Hematopoietic multipotent progenitor cell treated with erythropoietin and hydrocortisone succinate and interleukin-3 and kit ligand, for 6 days (in vitro differentiated cells): ENCODE measurements around the gene CALCOCO1.
"Not testable (repeated sequence)": the region's sequence is repeated elsewhere in the genome, so short reads cannot be mapped to it uniquely, and the experiment has no call there.

Source experiments
- DNase-seq: peaks from one replicate; pipeline ENCODE4 v3.0.0-alpha.2; 2015

Gene CALCOCO1

GRCh38 chr12:53733051-53733806, 6.0 kb upstream of the CALCOCO1 start:
- no peak for DNase-seq

GRCh38 chr12:53729644-53730043, 2.4 kb upstream of the CALCOCO1 start:
- DNase-seq = no peak

GRCh38 chr12:53728206-53728605, 954 bp upstream of the CALCOCO1 start:
- no peak for DNase-seq

- DNase-seq = no peak
These were observed 324 bp downstream of the CALCOCO1 start for GRCh38 chr12:53726946-53727309.

GRCh38 chr12:53726341-53726740, 911 bp downstream of the CALCOCO1 start:
- peak; percentile 68 for DNase-seq

- no peak for DNase-seq
These were observed 1.4 kb downstream of the CALCOCO1 start for GRCh38 chr12:53725824-53726223.

GRCh38 chr12:53722450-53723041, 4.7 kb downstream of the CALCOCO1 start:
- DNase-seq = no peak

- no peak for DNase-seq
These were observed 6.3 kb downstream of the CALCOCO1 start for GRCh38 chr12:53720946-53721345.

GRCh38 chr12:53719649-53720048, 7.6 kb downstream of the CALCOCO1 start:
- DNase-seq = no peak

GRCh38 chr12:53718567-53718966, 8.7 kb downstream of the CALCOCO1 start:
- not testable (repeated sequence) for DNase-seq

- no peak for DNase-seq
These were observed 9.9 kb downstream of the CALCOCO1 start for GRCh38 chr12:53717319-53717718.

- DNase-seq = no peak
These were observed 13.2 kb downstream of the CALCOCO1 start for GRCh38 chr12:53714004-53714403.

- DNase-seq = no peak
These were observed 13.7 kb downstream of the CALCOCO1 start for GRCh38 chr12:53713516-53713915.

- DNase-seq = no peak
These were observed 15.1 kb downstream of the CALCOCO1 start for GRCh38 chr12:53712059-53712643.

GRCh38 chr12:53710091-53710490, 17.2 kb downstream of the CALCOCO1 start:
- no peak for DNase-seq

- no peak for DNase-seq
These were observed 17.6 kb downstream of the CALCOCO1 start for GRCh38 chr12:53709671-53710070.

- DNase-seq = no peak
These were observed 21.2 kb downstream of the CALCOCO1 start for GRCh38 chr12:53706080-53706479.

- no peak for DNase-seq
These were observed 23.5 kb downstream of the CALCOCO1 start for GRCh38 chr12:53703756-53704155.

- peak; percentile 80 for DNase-seq
These were observed 25.6 kb downstream of the CALCOCO1 start for GRCh38 chr12:53701518-53702264.

GRCh38 chr12:53700567-53700966, 26.7 kb downstream of the CALCOCO1 start:
- DNase-seq = no peak

GRCh38 chr12:53699678-53700025, 27.6 kb downstream of the CALCOCO1 start:
- no peak for DNase-seq

GRCh38 chr12:53698948-53699677, 28.1 kb downstream of the CALCOCO1 start:
- no peak for DNase-seq
